H1 (cell line): ENCODE results near the gene EPHA6. TPM values are rescaled to one million over a fixed set of nuclear protein-coding genes. Genes with fewer than 3 reads are reported as not detected.
"Not testable (repeated sequence)": the region's sequence is repeated elsewhere in the genome, so short reads cannot be mapped to it uniquely, and the experiment has no call there.

ENCODE experiments used
- CTCF ChIA-PET: fragments of 300-600 bp; sonication (Branson Sonifier 250); formaldehyde crosslinking; loops from one replicate; lab custom pipeline; 2021; ENCODE audit not compliant: partially characterized antibody; lab: Charles Lee
- POLR2A ChIA-PET: fragments of 300-600 bp; sonication (Branson Sonifier 250); formaldehyde crosslinking; loops from one replicate; lab custom pipeline; 2021; ENCODE audit warnings: inconsistent platforms; ENCODE audit not compliant: partially characterized antibody; lab: Charles Lee
- DNase-seq, 2 experiments: peaks; one replicate each; pipeline versions ENCODE4 v3.0.0 to v3.0.0-alpha.2; 2010 to 2022; ENCODE audit warnings: low spot score in 2 of 2, low read depth in 1 of 2, mixed read lengths in 1 of 2
- FAIRE-seq: peaks from 2 replicates; lab custom pipeline; 2011; peaks lifted over from hg19 to GRCh38; lab: Jason Lieb, UNC
- H2AFZ ChIP-seq: 2 replicates; pipeline ENCODE4 v1.8.1; 2012; ENCODE audit warnings: low read length, inconsistent platforms
- H2AK5ac ChIP-seq: 2 replicates; pipeline ENCODE4 v1.6.1; 2013; ENCODE audit warnings: low read depth, low read length
- H2BK120ac ChIP-seq: replicated peaks from 2 replicates; pipeline ENCODE3; 2013; ENCODE audit warnings: low read depth, low read length, inconsistent platforms
- H2BK12ac ChIP-seq: 2 replicates; pipeline ENCODE4 v1.6.1; 2013; ENCODE audit warnings: low read depth, low read length
- H2BK15ac ChIP-seq: 2 replicates; pipeline ENCODE4 v1.6.1; 2013; ENCODE audit warnings: low read length
- H2BK20ac ChIP-seq: 2 replicates; pipeline ENCODE4 v1.6.1; 2013; ENCODE audit warnings: low read length
- H2BK5ac ChIP-seq: 2 replicates; pipeline ENCODE4 v1.6.1; 2013; ENCODE audit warnings: low read depth, low read length
- H3K14ac ChIP-seq: 2 replicates; pipeline ENCODE4 v1.6.1; 2013; ENCODE audit warnings: inconsistent platforms; ENCODE audit not compliant: insufficient read length
- H3K18ac ChIP-seq: 2 replicates; pipeline ENCODE4 v1.6.1; 2013; ENCODE audit warnings: low read length; ENCODE audit errors: extremely low read depth
- H3K23ac ChIP-seq: 2 replicates; pipeline ENCODE4 v1.6.1; 2013; ENCODE audit warnings: inconsistent platforms; ENCODE audit not compliant: insufficient read length
- H3K23me2 ChIP-seq: 2 replicates; pipeline ENCODE4 v1.6.1; 2013; ENCODE audit warnings: low read depth, low read length
- H3K27ac ChIP-seq: 2 replicates; pipeline ENCODE4 v1.6.1; 2011; ENCODE audit warnings: low read depth, low read length, inconsistent platforms
- H3K27me3 ChIP-seq, 4 experiments: replicated peaks in 1 of 4; 1 replicate in 1 of 4; 2 replicates in 3 of 4; pipeline versions ENCODE4 v1.6.1 to v1.8.1; 2011 to 2013; ENCODE audit warnings: low read length in 3 of 4, mild to moderate bottlenecking in 3 of 4, inconsistent platforms in 2 of 4, mixed read lengths in 2 of 4, moderate library complexity in 1 of 4; ENCODE audit not compliant: control insufficient read depth in 3 of 4, insufficient read depth in 3 of 4; ENCODE audit errors: extremely low read depth in 1 of 4
- H3K36me3 ChIP-seq, 4 experiments: 2 replicates each; pipeline versions ENCODE4 v1.6.1 to v1.8.1; 2011 to 2013; ENCODE audit warnings: mild to moderate bottlenecking in 4 of 4, low read length in 3 of 4, moderate library complexity in 2 of 4, control low read depth in 1 of 4, inconsistent platforms in 1 of 4; ENCODE audit not compliant: insufficient read depth in 4 of 4, control insufficient read depth in 2 of 4
- H3K4ac ChIP-seq: replicated peaks from 2 replicates; pipeline ENCODE3; 2013; ENCODE audit warnings: low read length, low read depth, mixed read lengths, inconsistent platforms; ENCODE audit not compliant: insufficient read length
- H3K4me1 ChIP-seq, 4 experiments: replicated peaks in 1 of 4; 1 replicate in 1 of 4; 2 replicates in 3 of 4; pipeline versions ENCODE4 v1.6.1 to v1.8.1; 2011 to 2013; ENCODE audit warnings: low read length in 3 of 4, inconsistent platforms in 2 of 4, mixed read lengths in 1 of 4; ENCODE audit not compliant: insufficient read depth in 4 of 4, control insufficient read depth in 3 of 4
- H3K4me2 ChIP-seq, 2 experiments: 2 replicates each; pipeline versions ENCODE4 v1.6.1 to v1.8.1; 2011 to 2013; ENCODE audit warnings: low read depth in 2 of 2, low read length in 2 of 2, control low read depth in 1 of 2, inconsistent platforms in 1 of 2, mild to moderate bottlenecking in 1 of 2; ENCODE audit not compliant: insufficient read depth in 1 of 2
- H3K4me3 ChIP-seq, 4 experiments: fragments of 200-600, 300-600 bp in 1 of 4; sonication (generic), shearing (Covaris generic), sonication (Bioruptor Twin) in 1 of 4; 2 replicates each; pipeline versions ENCODE4 v1.5.1 to v1.8.1; 2011 to 2016; ENCODE audit warnings: low read length in 4 of 4, low read depth in 3 of 4, control low read depth in 2 of 4, inconsistent platforms in 2 of 4, mild to moderate bottlenecking in 2 of 4, mixed read lengths in 1 of 4, moderate library complexity in 1 of 4; ENCODE audit not compliant: insufficient read depth in 2 of 4; ENCODE audit errors: extremely low read depth in 1 of 4
- H3K56ac ChIP-seq: replicated peaks from 2 replicates; pipeline ENCODE3; 2013; ENCODE audit warnings: low read depth, mild to moderate bottlenecking, mixed read lengths, low read length, inconsistent platforms; ENCODE audit not compliant: insufficient read length
- H3K79me1 ChIP-seq: 2 replicates; pipeline ENCODE4 v1.6.1; 2013; ENCODE audit warnings: low read depth, low read length, control low read depth
- H3K79me2 ChIP-seq, 2 experiments: 2 replicates each; pipeline versions ENCODE4 v1.6.1 to v1.8.1; 2012 to 2013; ENCODE audit warnings: low read length in 2 of 2, mild to moderate bottlenecking in 2 of 2, inconsistent platforms in 1 of 2; ENCODE audit not compliant: insufficient read depth in 2 of 2, control insufficient read depth in 1 of 2
- H3K9ac ChIP-seq, 4 experiments: replicated peaks in 1 of 4; 1 replicate in 1 of 4; 2 replicates in 3 of 4; pipeline versions ENCODE4 v1.6.1 to v1.8.1; 2011 to 2013; ENCODE audit warnings: low read depth in 3 of 4, low read length in 3 of 4, control low read depth in 2 of 4, mild to moderate bottlenecking in 2 of 4, moderate library complexity in 2 of 4, inconsistent platforms in 1 of 4; ENCODE audit errors: extremely low read depth in 1 of 4
- H3K9me3 ChIP-seq, 2 experiments: 2 replicates each; pipeline versions ENCODE4 v1.6.1 to v1.8.1; 2012 to 2013; ENCODE audit warnings: mild to moderate bottlenecking in 2 of 2, moderate library complexity in 2 of 2, control low read depth in 1 of 2, inconsistent platforms in 1 of 2, low read depth in 1 of 2, low read length in 1 of 2, mixed read lengths in 1 of 2; ENCODE audit not compliant: insufficient read depth in 2 of 2
- H4K20me1 ChIP-seq, 2 experiments: replicated peaks in 1 of 2; 2 replicates each; pipeline versions ENCODE3 to v1.8.1; 2011 to 2013; ENCODE audit warnings: inconsistent platforms in 2 of 2, low read length in 2 of 2, mild to moderate bottlenecking in 1 of 2; ENCODE audit not compliant: insufficient read depth in 2 of 2, control insufficient read depth in 1 of 2
- H4K5ac ChIP-seq: 2 replicates; pipeline ENCODE4 v1.6.1; 2013; ENCODE audit warnings: low read length, low read depth, mixed read lengths, inconsistent platforms; ENCODE audit not compliant: insufficient read length
- H4K8ac ChIP-seq: 2 replicates; pipeline ENCODE4 v1.8.0; 2013; ENCODE audit warnings: mild to moderate bottlenecking, moderate library complexity, low read length, inconsistent platforms; ENCODE audit not compliant: insufficient read depth; ENCODE audit errors: extremely low read depth
- H4K91ac ChIP-seq: replicated peaks from 2 replicates; pipeline ENCODE3; 2013; ENCODE audit warnings: low read length, mixed read lengths, inconsistent platforms; ENCODE audit not compliant: insufficient read length
- CREB1 ChIP-seq: IDR thresholded peaks from 2 replicates; pipeline ENCODE4 v1.6.1; 2012; ENCODE audit warnings: inconsistent platforms
- NANOG ChIP-seq: IDR thresholded peaks from 2 replicates; pipeline ENCODE4 v1.6.1; 2011; ENCODE audit warnings: low read length, low read depth, mild to moderate bottlenecking, inconsistent platforms; ENCODE audit not compliant: insufficient read depth, poor library complexity, severe bottlenecking
- WGBS, 2 experiments: shearing (Covaris generic) in 1 of 2; methylation state at CpG; one replicate each; pipeline versions ENCODE4 v1.1.6 to v1.1.7; 2013 to 2015; ENCODE audit warnings: low lambda C conversion rate in 2 of 2, mixed read lengths in 2 of 2, inconsistent platforms in 1 of 2, low coverage in 1 of 2, missing lambda C conversion rate in 1 of 2; ENCODE audit not compliant: insufficient replicate concordance in 2 of 2, insufficient coverage in 1 of 2, insufficient read length in 1 of 2; ENCODE audit errors: extremely low coverage in 1 of 2, missing lambda C conversion rate in 1 of 2; 5-methylcytosine and 5-hydroxymethylcytosine counted together
- polyA plus RNA-seq, 7 experiments: library from polyadenylated mRNA; depleted of rRNA in 3 of 7; stranded (reverse) in 5 of 7; unstranded in 2 of 7; fragments of >200 nt in 5 of 7; fragments of 200-250 nt in 2 of 7; gene quantifications; 1 replicate in 5 of 7; 2 replicates in 1 of 7; 4 replicates in 1 of 7; pipeline versions ENCODE4 v1.2.1 to v1.2.3, GENCODE V29; 2011 to 2013; ENCODE audit warnings: missing spikeins in 2 of 7, mixed read lengths in 2 of 7
- total RNA-seq: library from RNA; stranded (reverse); fragmentation: NEBNext Ultra II Directional; extraction: Animal tissue kit (Norgen Biotek cat#: 25700); gene quantifications from 2 replicates; pipeline ENCODE4 v1.2.1, GENCODE V29; 2021

Gene EPHA6
- total and polyA plus RNA-seq, 2 of the 8 experiments (the other 6 are each of a cell fraction or from before 2014, with no cell fraction given) = 0.83 to 3.2 TPM

DNA sequence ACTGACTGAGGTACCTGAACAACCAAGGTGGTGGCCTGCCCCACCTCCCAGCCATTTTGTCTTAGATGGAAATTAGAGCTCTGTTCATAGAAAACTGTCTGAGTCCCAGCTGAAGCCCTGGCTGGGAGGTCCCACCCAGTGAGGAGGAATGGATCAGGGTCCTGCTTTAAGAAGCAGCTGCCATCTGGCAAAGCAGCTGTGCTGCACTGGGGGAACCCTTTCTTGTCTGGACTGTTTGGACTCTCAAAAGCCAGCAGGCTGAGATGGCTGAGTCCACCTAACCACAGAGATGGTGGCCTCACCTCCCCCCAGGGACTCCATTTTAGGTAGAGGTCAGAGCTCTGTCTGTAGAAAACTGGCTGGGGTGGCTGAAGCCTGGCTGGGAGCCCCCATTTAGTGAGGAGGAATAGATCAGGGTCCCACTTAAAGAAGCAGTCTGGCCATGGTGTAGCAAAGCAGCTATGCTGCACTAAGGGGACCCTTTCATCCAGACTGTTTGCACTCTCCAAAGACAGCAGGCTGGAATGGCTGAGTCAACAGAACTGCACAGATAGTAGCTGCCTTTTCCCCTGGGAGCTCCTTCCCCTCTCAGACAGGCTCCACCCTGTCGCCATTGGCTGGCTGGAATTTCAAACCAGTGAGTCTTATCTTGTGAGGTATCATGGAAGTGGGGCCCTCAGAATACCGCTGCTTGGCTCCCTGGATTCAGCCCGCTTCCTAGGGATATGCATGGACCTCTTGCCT lies 116.9 kb downstream of the EPHA6 start (continued):
- no peak for TF ChIP-seq CREB1
- no peak for TF ChIP-seq NANOG

- H2BK15ac ChIP-seq, H3K4me2 ChIP-seq, H2AK5ac ChIP-seq, H4K8ac ChIP-seq, H3K79me2 ChIP-seq, DNase-seq, H2BK12ac ChIP-seq, H3K79me1 ChIP-seq, H4K91ac ChIP-seq, H3K27ac ChIP-seq, H3K4ac ChIP-seq, H3K27me3 ChIP-seq, H2BK20ac ChIP-seq, H2BK120ac ChIP-seq, H3K4me1 ChIP-seq, H3K23me2 ChIP-seq, H3K18ac ChIP-seq, H3K14ac ChIP-seq, H3K9ac ChIP-seq, H3K56ac ChIP-seq, H4K5ac ChIP-seq, H3K4me3 ChIP-seq, H3K23ac ChIP-seq, H3K9me3 ChIP-seq, H3K36me3 ChIP-seq, H4K20me1 ChIP-seq, H2AFZ ChIP-seq, CTCF ChIA-PET, H2BK5ac ChIP-seq, FAIRE-seq: not testable (repeated sequence)
- POLR2A ChIA-PET = interaction anchor here (0.8 kb wide), 1 partner anchor 551 kb away, joined by 3 read pairs; no protein-coding TSS in a partner anchor
- 94% methylated on average over 7 of the region's 7 CpGs; no CpG with 5 or more reads in 1 of the 2 experiments for WGBS, 2 experiments
Measured at GRCh38 chr3:96942131-96942530, 127.7 kb downstream of the EPHA6 start.
